BLaER1 treated with 17β-estradiol and CSF1 and Interleukin-3, amounts not matched to agents 10 nM and 100 nM (cell line): Measurements from ENCODE around the gene GIMAP4.
A peak's percentile ranks its signal among the peaks of the same experiment; 100 is the strongest.

Source experiments
- H3K27ac ChIP-seq, 11 experiments: shearing (Covaris generic); formaldehyde crosslinking; 2 replicates each; pipeline ENCODE4 v1.8.1; 2022
- H3K27me3 ChIP-seq, 11 experiments: shearing (Covaris generic); formaldehyde crosslinking; 2 replicates each; pipeline ENCODE4 v1.8.1; 2022
- H3K36me3 ChIP-seq, 11 experiments: shearing (Covaris generic); formaldehyde crosslinking; 2 replicates each; pipeline ENCODE4 v1.8.1; 2022
- H3K4me1 ChIP-seq, 10 experiments: shearing (Covaris generic); formaldehyde crosslinking; 2 replicates each; pipeline ENCODE4 v1.8.1; 2022
- H3K4me2 ChIP-seq, 11 experiments: shearing (Covaris generic); formaldehyde crosslinking; 2 replicates each; pipeline ENCODE4 v1.8.1; 2022
- H3K4me3 ChIP-seq, 10 experiments: shearing (Covaris generic); formaldehyde crosslinking; 2 replicates each; pipeline ENCODE4 v1.8.1; 2022
- H3K9ac ChIP-seq, 11 experiments: shearing (Covaris generic); formaldehyde crosslinking; 2 replicates each; pipeline ENCODE4 v1.8.1; 2022
- H3K9me3 ChIP-seq, 11 experiments: shearing (Covaris generic); formaldehyde crosslinking; replicated peaks in 1 of 11; 2 replicates each; pipeline ENCODE4 v1.8.1; 2022
- H4K20me1 ChIP-seq, 11 experiments: shearing (Covaris generic); formaldehyde crosslinking; 2 replicates each; pipeline ENCODE4 v1.8.1; 2022
- Cebpa-rat ChIP-seq, 11 experiments: shearing (Covaris generic); IDR thresholded peaks; 2 replicates each; pipeline ENCODE4 v1.8.1; 2022

GIMAP4 gene

GRCh38 chr7:150560486-150560885 is 6.7 kb upstream of the GIMAP4 start:
- H3K4me2 ChIP-seq, result no peak overlapping the region
- peaks cover 0 to 9% (median 0%) of the 10 kb centered on the region in 10 experiments; a peak in 5 of 20 replicates for H3K4me1 ChIP-seq
- H3K9ac ChIP-seq, result no peak overlapping the region
- H3K27me3 ChIP-seq, result no peaks in the 10 kb centered on the region
- no peaks in the 10 kb centered on the region for H4K20me1 ChIP-seq
- no peak overlapping the region for H3K4me3 ChIP-seq
- H3K9me3 ChIP-seq, result peaks cover 26 to 46% (median 37%) of the 10 kb centered on the region in 11 experiments
- TF ChIP-seq Cebpa-rat (IDR thresholded peaks at IDR 0.05), result no peak
- no peaks in the 10 kb centered on the region; a peak in 1 of 22 replicates for H3K36me3 ChIP-seq
- H3K27ac ChIP-seq, result no peak overlapping the region

DNA sequence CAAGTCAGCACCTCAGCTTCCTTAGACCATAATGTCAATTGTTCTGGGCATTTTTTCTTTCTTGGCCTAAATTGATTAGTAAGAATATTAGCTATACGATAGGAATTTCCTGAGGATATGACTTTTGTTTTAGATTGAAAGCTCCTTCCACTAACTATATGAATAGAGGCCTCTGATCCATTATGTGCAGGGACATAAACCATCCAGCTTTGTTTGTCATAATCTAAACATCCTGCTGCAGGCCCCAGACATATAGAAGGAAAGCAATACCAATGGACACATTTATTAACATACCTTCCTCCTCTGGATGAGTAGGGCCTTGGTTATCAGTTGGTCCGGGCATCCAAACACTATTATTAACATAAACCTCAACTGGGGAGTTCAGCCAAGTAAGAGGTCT is 4.3 kb upstream of the GIMAP4 start:
- Histone ChIP-seq H4K20me1 (no peaks in the 10 kb centered on the region), H3K4me2 (no peak overlapping the region), H3K4me1 (peaks cover 10 to 20% (median 14%) of the 10 kb centered on the region in 10 experiments), H3K27ac (no peak overlapping the region), H3K4me3 (no peak overlapping the region), H3K27me3 (no peaks in the 10 kb centered on the region), H3K9me3 (peaks cover 26 to 45% (median 35%) of the 10 kb centered on the region in 11 experiments), H3K36me3 (no peaks in the 10 kb centered on the region; a peak in 1 of 22 replicates), H3K9ac (no peak overlapping the region)
- TF ChIP-seq Cebpa-rat (IDR thresholded peaks at IDR 0.05), result no peak

DNA sequence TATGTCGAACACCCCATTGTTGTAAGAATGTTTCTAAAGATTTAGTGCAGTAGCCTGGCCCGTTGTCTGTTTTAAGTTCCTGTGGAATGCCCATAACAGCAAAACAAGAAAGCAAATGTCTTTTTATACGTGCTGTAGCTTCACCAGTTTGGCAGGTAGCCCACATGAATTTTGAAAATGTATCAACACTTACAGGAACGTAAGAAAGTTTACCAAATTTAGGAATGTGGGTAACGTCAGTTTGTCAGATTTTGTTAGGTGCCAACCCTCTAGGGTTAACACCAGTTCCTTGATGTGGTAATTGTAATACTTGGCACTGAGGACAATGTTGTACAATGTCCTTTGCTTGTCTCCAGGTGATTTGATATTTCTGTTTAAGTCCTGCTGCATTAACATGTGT is 3.2 kb upstream of the GIMAP4 start:
- no peak overlapping the region for H3K4me2 ChIP-seq
- no peaks in the 10 kb centered on the region for H3K27me3 ChIP-seq
- H3K9me3 ChIP-seq, result peaks cover 26 to 36% (median 32%) of the 10 kb centered on the region in 11 experiments
- no peak overlapping the region for H3K4me3 ChIP-seq
- H3K4me1 ChIP-seq, result peaks cover 10 to 30% (median 15%) of the 10 kb centered on the region in 10 experiments
- H3K27ac ChIP-seq, result no peak overlapping the region
- no peaks in the 10 kb centered on the region; a peak in 1 of 22 replicates for H3K36me3 ChIP-seq
- H3K9ac ChIP-seq, result no peak overlapping the region
- no peak for TF ChIP-seq Cebpa-rat (IDR thresholded peaks at IDR 0.05)
- no peaks in the 10 kb centered on the region for H4K20me1 ChIP-seq

DNA sequence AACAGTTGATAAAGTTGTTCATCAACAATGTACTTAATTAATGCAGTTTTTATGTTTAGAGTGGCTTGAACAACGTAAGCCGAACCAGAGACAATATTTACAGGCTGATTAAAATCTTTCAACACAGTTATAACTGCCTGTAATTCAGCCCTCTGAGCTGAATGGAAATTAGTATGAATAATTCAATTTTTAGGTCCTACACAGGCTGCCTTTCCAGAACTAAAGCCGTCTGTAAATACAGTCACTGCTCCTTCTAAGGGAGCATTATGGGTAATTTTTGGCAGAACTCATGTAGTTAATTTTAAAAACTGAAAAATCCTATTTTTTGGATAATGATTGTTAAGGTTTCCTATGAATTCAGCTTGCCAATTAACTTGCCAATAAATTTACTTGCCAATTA is 2.6 kb upstream of the GIMAP4 start:
- Histone ChIP-seq H4K20me1 (no peaks in the 10 kb centered on the region), H3K27me3 (no peaks in the 10 kb centered on the region), H3K9me3 (peaks cover 20 to 31% (median 27%) of the 10 kb centered on the region in 11 experiments), H3K27ac (no peak overlapping the region), H3K4me1 (peaks cover 10 to 36% (median 20%) of the 10 kb centered on the region in 10 experiments), H3K36me3 (no peaks in the 10 kb centered on the region; a peak in 1 of 22 replicates), H3K9ac (no peak overlapping the region), H3K4me3 (no peak overlapping the region), H3K4me2 (no peak overlapping the region)
- TF ChIP-seq Cebpa-rat (IDR thresholded peaks at IDR 0.05), result no peak

- no peaks in the 10 kb centered on the region for H4K20me1 ChIP-seq
- peaks cover 10 to 43% (median 24%) of the 10 kb centered on the region in 10 experiments for H3K4me1 ChIP-seq
- H3K27ac ChIP-seq, result no peak overlapping the region
- TF ChIP-seq Cebpa-rat (IDR thresholded peaks at IDR 0.05), result peak in 2 of 11 experiments; percentile 25 to 30; a peak in 1 of 22 replicates
- H3K27me3 ChIP-seq, result no peaks in the 10 kb centered on the region
- H3K4me2 ChIP-seq, result no peak overlapping the region
- H3K9me3 ChIP-seq, result peaks cover 13 to 25% (median 20%) of the 10 kb centered on the region in 11 experiments
- peaks cover 0 to 3% (median 0%) of the 10 kb centered on the region in 11 experiments; a peak in 2 of 22 replicates for H3K36me3 ChIP-seq
- no peak overlapping the region for H3K4me3 ChIP-seq
- no peak overlapping the region for H3K9ac ChIP-seq
Measured at GRCh38 chr7:150565239-150565638, 2.0 kb upstream of the GIMAP4 start.

- Histone ChIP-seq H3K36me3 (peaks cover 0 to 12% (median 0%) of the 10 kb centered on the region in 11 experiments; a peak in 5 of 22 replicates), H3K4me1 (peaks cover 10 to 51% (median 24%) of the 10 kb centered on the region in 10 experiments), H3K4me2 (peak overlapping the region in 2 of 11 experiments; percentile 86 to 95; a peak in 3 of 22 replicates), H3K4me3 (no peak overlapping the region), H3K27me3 (no peaks in the 10 kb centered on the region), H3K9me3 (peaks cover 4 to 25% (median 13%) of the 10 kb centered on the region in 11 experiments; a peak in 21 of 22 replicates), H3K9ac (no peak overlapping the region), H4K20me1 (no peaks in the 10 kb centered on the region), H3K27ac (no peak overlapping the region)
- TF ChIP-seq Cebpa-rat (IDR thresholded peaks at IDR 0.05), result no peak
Measured at GRCh38 chr7:150566123-150566522, 1.1 kb upstream of the GIMAP4 start.

- Histone ChIP-seq H4K20me1 (no peaks in the 10 kb centered on the region), H3K27me3 (no peaks in the 10 kb centered on the region), H3K4me3 (no peak overlapping the region; a peak in 2 of 20 replicates), H3K36me3 (peaks cover 0 to 16% (median 0%) of the 10 kb centered on the region in 11 experiments; a peak in 5 of 22 replicates), H3K27ac (peak overlapping the region in 1 of 11 experiments; percentile 71; a peak in 2 of 22 replicates), H3K9ac (no peak overlapping the region), H3K9me3 (peaks cover under 1 to 25% (median 9%) of the 10 kb centered on the region in 11 experiments; a peak in 19 of 22 replicates), H3K4me1 (peaks cover 10 to 55% (median 24%) of the 10 kb centered on the region in 10 experiments), H3K4me2 (peak overlapping the region in 6 of 11 experiments; percentile 65 to 95 (median 70); a peak in 11 of 22 replicates)
- TF ChIP-seq Cebpa-rat (IDR thresholded peaks at IDR 0.05), result no peak
Measured at GRCh38 chr7:150566572-150566971, 618 bp upstream of the GIMAP4 start.

DNA sequence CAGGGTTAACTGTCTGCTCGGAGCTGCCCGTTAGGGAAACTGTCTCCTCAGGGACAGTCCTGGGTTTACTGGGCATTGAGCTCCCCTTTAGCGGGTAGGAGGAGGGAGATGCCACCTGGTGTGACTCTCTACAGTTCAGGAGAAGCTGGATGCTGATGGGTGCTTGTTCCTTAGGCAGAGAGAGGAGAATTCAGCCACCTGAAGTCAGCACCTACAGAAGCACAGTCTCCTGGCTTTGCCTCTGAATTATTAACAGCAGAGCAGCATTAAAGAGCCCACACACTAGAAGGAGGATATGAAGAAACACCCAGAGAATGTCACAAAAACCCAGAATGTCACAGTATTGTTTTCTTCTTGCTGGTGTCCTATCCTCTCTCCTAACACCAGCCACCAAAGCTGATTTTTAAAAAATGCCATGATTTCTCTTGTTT is 696 bp downstream of the GIMAP4 start:
- H3K36me3 ChIP-seq, result peaks cover 0 to 29% (median 0%) of the 10 kb centered on the region in 11 experiments; a peak in 6 of 22 replicates
- H3K9ac ChIP-seq, result peak overlapping the region in 5 of 11 experiments; percentile 33 to 90 (median 47); a peak in 8 of 22 replicates
- H4K20me1 ChIP-seq, result no peaks in the 10 kb centered on the region
- peak overlapping the region in 6 of 10 experiments; percentile 16 to 67 (median 54); a peak in 9 of 20 replicates for H3K4me3 ChIP-seq
- no peak for TF ChIP-seq Cebpa-rat (IDR thresholded peaks at IDR 0.05)
- peak overlapping the region in 9 of 11 experiments; percentile 7 to 82 (median 53); a peak in 12 of 22 replicates for H3K27ac ChIP-seq
- H3K4me2 ChIP-seq, result peak overlapping the region; percentile 43 to 95 (median 65)
- H3K9me3 ChIP-seq, result peaks cover 0 to 30% (median 0%) of the 10 kb centered on the region in 11 experiments; a peak in 6 of 22 replicates
- H3K4me1 ChIP-seq, result peaks cover 10 to 55% (median 24%) of the 10 kb centered on the region in 10 experiments
- no peaks in the 10 kb centered on the region for H3K27me3 ChIP-seq

DNA sequence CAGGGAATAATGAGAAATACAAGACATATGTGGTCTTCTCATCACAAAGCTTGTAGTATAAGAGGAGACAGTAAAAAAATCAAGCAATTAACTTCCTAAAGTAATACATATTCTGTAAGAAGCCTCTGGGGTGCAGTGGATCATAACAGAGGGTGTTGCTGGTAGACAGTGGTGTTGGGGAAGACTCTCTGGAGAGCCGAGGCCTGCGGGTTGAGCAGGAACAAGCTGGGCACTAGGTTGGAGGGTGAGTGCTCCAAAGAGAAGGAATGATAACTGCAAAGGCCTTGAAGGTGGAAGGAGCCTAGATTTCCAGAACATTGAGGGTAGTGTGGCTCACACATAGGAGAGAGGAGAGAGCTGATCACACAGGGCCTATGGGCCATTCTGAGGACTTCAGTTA is 1.5 kb downstream of the GIMAP4 start:
- TF ChIP-seq Cebpa-rat (IDR thresholded peaks at IDR 0.05), result no peak
- peak overlapping the region in 2 of 11 experiments; percentile 75 to 90; a peak in 4 of 22 replicates for H3K9ac ChIP-seq

More for the DNA sequence above, 1.5 kb downstream of the GIMAP4 start:
- Histone ChIP-seq H4K20me1 (no peaks in the 10 kb centered on the region), H3K9me3 (peaks cover 0 to 38% (median 0%) of the 10 kb centered on the region in 11 experiments; a peak in 6 of 22 replicates), H3K4me3 (peak overlapping the region in 3 of 10 experiments; percentile 51 to 67 (median 57); a peak in 5 of 20 replicates), H3K36me3 (peaks cover 0 to 38% (median 0%) of the 10 kb centered on the region in 11 experiments; a peak in 6 of 22 replicates), H3K4me2 (peak overlapping the region in 3 of 11 experiments; percentile 72 to 95 (median 86); a peak in 7 of 22 replicates), H3K27ac (peak overlapping the region in 6 of 11 experiments; percentile 32 to 82 (median 66); a peak in 9 of 22 replicates), H3K27me3 (no peaks in the 10 kb centered on the region), H3K4me1 (peaks cover 10 to 55% (median 24%) of the 10 kb centered on the region in 10 experiments)
